ENCODE data around the gene KIAA2012. TPM values are rescaled to one million over a fixed set of nuclear protein-coding genes. Genes with fewer than 3 reads are reported as not detected.
A peak's percentile ranks its signal among the peaks of the same experiment; 100 is the strongest.

KIAA2012 gene
- total RNA-seq, 1 donor from 2014 or later, result not detected

DNA sequence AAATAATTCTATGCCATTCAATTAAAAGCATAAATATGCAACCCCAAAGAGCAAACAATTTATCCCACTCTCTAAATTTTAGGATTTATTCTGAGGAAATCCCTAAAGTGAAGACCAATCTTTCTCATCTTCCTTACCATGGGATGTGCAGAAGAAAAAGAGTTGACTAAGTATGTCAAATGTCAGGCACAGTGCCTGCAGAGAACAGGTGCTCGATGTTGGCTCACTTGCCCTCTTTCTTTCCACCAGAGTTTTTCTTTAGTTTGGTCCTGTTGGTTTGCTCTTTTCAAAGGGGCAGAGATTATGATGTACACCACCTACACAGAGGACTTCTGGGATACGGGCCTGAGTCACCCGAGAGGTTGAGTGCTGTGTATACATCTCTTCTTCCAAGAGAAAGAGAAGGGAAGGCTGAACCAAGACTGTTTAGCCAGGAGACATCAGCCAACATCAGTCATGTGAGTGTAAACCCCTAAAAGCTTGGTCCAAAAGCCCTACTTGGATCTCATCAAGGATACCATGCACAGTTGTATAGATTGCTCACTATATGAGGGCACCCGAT lies 113.7 kb downstream of the KIAA2012 start:
- H3K9me3 Mint-ChIP-seq, result no peaks in the 10 kb centered on the region
- H3K4me1 Mint-ChIP-seq (ENCODE audit: low read depth), result no peaks in the 10 kb centered on the region
- H3K4me3 Mint-ChIP-seq (ENCODE audit: low read depth), result no peak overlapping the region
- no peaks in the 10 kb centered on the region for H3K36me3 Mint-ChIP-seq (ENCODE audit: low read depth)
- intact Hi-C loops (cut with micrococcal nuclease), result no loop called here
- no peak for DNase-seq (ENCODE audit: low spot score)
- peaks cover 23% of the 10 kb centered on the region for H3K27me3 Mint-ChIP-seq (ENCODE audit: low read depth)
- H3K27ac Mint-ChIP-seq, result no peak overlapping the region

DNA sequence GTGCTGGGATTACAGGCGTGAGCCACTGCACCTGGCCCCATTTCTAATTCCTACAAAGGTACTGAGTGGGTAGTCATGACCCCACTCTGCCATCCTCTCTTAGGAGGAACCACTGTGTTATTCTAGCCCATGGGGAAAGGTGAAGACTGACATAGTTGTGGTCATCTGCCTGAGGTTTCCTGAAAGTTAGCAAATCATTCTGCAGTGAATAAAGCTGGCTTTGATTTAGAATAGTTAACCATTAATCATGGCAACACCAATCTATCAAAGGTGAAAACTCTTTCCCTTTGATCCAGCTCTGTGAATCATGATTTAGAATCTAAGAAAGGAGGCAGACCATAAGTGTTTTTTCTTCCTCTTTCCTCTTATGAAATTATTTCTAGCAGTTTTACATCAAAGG lies 114.5 kb downstream of the KIAA2012 start:
- no peak overlapping the region for H3K27ac Mint-ChIP-seq
- peaks cover 23% of the 10 kb centered on the region for H3K27me3 Mint-ChIP-seq (ENCODE audit: low read depth)
- DNase-seq (ENCODE audit: low spot score), result no peak

GRCh38 chr2:202193305-202193704 lies 120.2 kb downstream of the KIAA2012 start:
- Mint-ChIP-seq H3K27ac (no peak overlapping the region), H3K9me3 (no peaks in the 10 kb centered on the region), H3K36me3 (ENCODE audit: low read depth) (no peaks in the 10 kb centered on the region), H3K4me3 (ENCODE audit: low read depth) (no peak overlapping the region), H3K4me1 (ENCODE audit: low read depth) (no peaks in the 10 kb centered on the region), H3K27me3 (ENCODE audit: low read depth) (peaks cover 6% of the 10 kb centered on the region)
- DNase-seq (ENCODE audit: low spot score), result no peak
- intact Hi-C loops (cut with micrococcal nuclease), result no loop called here

More for the DNA sequence above, 114.5 kb downstream of the KIAA2012 start:
- Mint-ChIP-seq H3K36me3 (ENCODE audit: low read depth) (no peaks in the 10 kb centered on the region), H3K9me3 (no peaks in the 10 kb centered on the region), H3K4me3 (ENCODE audit: low read depth) (no peak overlapping the region), H3K4me1 (ENCODE audit: low read depth) (no peaks in the 10 kb centered on the region)
- intact Hi-C loops (cut with micrococcal nuclease), result no loop called here

DNA sequence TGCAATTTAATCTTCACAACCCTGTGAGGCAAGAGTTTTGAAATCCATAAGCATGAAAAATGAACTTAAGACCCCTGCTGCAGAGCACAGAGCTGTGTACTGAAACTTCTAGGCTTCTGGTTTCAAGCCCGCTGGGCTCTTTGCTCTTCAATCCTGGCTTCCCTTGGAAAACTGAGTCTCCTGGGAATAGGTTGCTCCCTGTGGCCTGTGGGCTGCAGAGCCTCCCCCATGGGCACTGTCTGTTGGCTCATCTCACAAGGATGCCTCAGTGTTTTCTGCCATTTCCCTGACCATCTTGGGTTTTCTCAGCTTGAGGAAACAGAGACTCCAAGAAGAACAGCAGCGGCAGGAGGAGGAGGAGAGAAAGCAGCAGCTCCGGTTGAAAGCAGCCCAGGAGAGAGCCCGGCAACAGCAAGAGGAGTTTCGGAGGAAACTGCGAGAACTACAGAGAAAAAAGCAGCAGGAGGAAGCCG lies 120.9 kb downstream of the KIAA2012 start:
- Mint-ChIP-seq H3K9me3 (no peaks in the 10 kb centered on the region), H3K4me3 (ENCODE audit: low read depth) (no peak overlapping the region), H3K4me1 (ENCODE audit: low read depth) (no peaks in the 10 kb centered on the region), H3K27ac (no peak overlapping the region), H3K27me3 (ENCODE audit: low read depth) (peaks cover 5% of the 10 kb centered on the region), H3K36me3 (ENCODE audit: low read depth) (no peaks in the 10 kb centered on the region)
- intact Hi-C loops (cut with micrococcal nuclease), result no loop called here
- DNase-seq (ENCODE audit: low spot score), result no peak

DNA sequence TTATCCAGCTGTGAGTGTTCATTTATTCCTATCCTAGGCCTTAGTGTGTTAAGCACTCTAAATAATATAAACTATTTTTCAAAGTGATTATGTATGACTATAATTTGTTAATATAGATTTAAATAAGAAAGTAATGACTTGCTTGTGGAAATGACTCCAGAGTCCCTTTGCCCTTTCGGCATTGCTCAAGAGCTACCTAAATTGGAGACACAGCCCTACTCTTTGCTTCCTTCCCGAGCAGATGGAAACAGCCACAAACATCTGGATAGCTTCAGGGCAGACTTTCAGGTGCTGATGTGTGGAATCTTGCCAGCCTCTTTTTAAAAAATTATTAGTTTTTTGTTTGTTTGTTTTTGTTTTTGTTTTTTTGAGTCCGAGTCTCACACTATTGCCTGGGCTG lies 121.4 kb downstream of the KIAA2012 start:
- intact Hi-C loops (cut with micrococcal nuclease), result no loop called here
- Mint-ChIP-seq H3K36me3 (ENCODE audit: low read depth) (no peaks in the 10 kb centered on the region), H3K4me3 (ENCODE audit: low read depth) (no peak overlapping the region), H3K27ac (no peak overlapping the region), H3K4me1 (ENCODE audit: low read depth) (no peaks in the 10 kb centered on the region), H3K27me3 (ENCODE audit: low read depth) (peaks cover 4% of the 10 kb centered on the region), H3K9me3 (no peaks in the 10 kb centered on the region)
- no peak for DNase-seq (ENCODE audit: low spot score)

- H3K36me3 Mint-ChIP-seq (ENCODE audit: low read depth), result no peaks in the 10 kb centered on the region
- intact Hi-C loops (cut with micrococcal nuclease), result no loop called here
- H3K27ac Mint-ChIP-seq, result no peak overlapping the region
These were observed 123.7 kb downstream of the KIAA2012 start for GRCh38 chr2:202196727-202197126.

GRCh38 chr2:202201220-202202160 lies 128.4 kb downstream of the KIAA2012 start:
- H3K4me3 Mint-ChIP-seq (ENCODE audit: low read depth), result no peak overlapping the region
- H3K36me3 Mint-ChIP-seq (ENCODE audit: low read depth), result peaks cover under 1% of the 10 kb centered on the region
- no peaks in the 10 kb centered on the region for H3K27me3 Mint-ChIP-seq (ENCODE audit: low read depth)
- H3K27ac Mint-ChIP-seq, result no peak overlapping the region
- intact Hi-C loops (cut with micrococcal nuclease), result no loop called here
- H3K4me1 Mint-ChIP-seq (ENCODE audit: low read depth), result no peaks in the 10 kb centered on the region
- no peaks in the 10 kb centered on the region for H3K9me3 Mint-ChIP-seq
- no peak for DNase-seq (ENCODE audit: low spot score)

More at GRCh38 chr2:202196727-202197126, 123.7 kb downstream of the KIAA2012 start:
- H3K9me3 Mint-ChIP-seq, result no peaks in the 10 kb centered on the region
- no peaks in the 10 kb centered on the region for H3K4me1 Mint-ChIP-seq (ENCODE audit: low read depth)
- no peak overlapping the region for H3K4me3 Mint-ChIP-seq (ENCODE audit: low read depth)
- peaks cover under 1% of the 10 kb centered on the region for H3K27me3 Mint-ChIP-seq (ENCODE audit: low read depth)
- no peak for DNase-seq (ENCODE audit: low spot score)

DNA sequence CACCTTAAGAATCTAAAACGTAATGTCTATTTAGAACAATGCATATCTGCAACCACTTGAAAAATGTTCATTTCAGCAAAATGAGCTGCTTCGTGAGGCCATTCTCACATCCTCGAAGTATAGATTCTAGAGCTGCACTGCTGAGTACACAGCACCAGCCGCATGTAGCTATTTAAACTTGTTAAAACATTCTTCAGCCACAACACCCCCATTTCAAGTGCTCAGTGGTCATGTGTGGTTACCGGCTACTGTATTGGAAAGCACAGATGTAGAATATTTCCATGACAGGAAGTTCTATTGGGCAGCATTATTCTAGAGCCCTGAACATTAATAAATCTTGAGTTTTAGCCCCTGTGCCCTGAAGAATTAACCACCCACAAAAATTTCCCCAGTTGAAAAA lies 130.3 kb downstream of the KIAA2012 start:
- intact Hi-C loops (cut with micrococcal nuclease), result no loop called here
- Mint-ChIP-seq H3K27me3 (ENCODE audit: low read depth) (no peaks in the 10 kb centered on the region), H3K4me3 (ENCODE audit: low read depth) (no peak overlapping the region), H3K27ac (no peak overlapping the region), H3K4me1 (ENCODE audit: low read depth) (no peaks in the 10 kb centered on the region), H3K9me3 (no peaks in the 10 kb centered on the region), H3K36me3 (ENCODE audit: low read depth) (peaks cover 10% of the 10 kb centered on the region)
- no peak for DNase-seq (ENCODE audit: low spot score)

- intact Hi-C loops (cut with micrococcal nuclease), result no loop called here
- no peak overlapping the region for H3K4me3 Mint-ChIP-seq (ENCODE audit: low read depth)
- no peak for DNase-seq (ENCODE audit: low spot score)
- H3K27ac Mint-ChIP-seq, result no peak overlapping the region
- no peaks in the 10 kb centered on the region for H3K4me1 Mint-ChIP-seq (ENCODE audit: low read depth)
- peaks cover 15% of the 10 kb centered on the region for H3K36me3 Mint-ChIP-seq (ENCODE audit: low read depth)
- no peaks in the 10 kb centered on the region for H3K27me3 Mint-ChIP-seq (ENCODE audit: low read depth)
- H3K9me3 Mint-ChIP-seq, result no peaks in the 10 kb centered on the region
These were observed 131.8 kb downstream of the KIAA2012 start for GRCh38 chr2:202204855-202205254.

GRCh38 chr2:202208526-202208925 lies 135.5 kb downstream of the KIAA2012 start:
- intact Hi-C loops (cut with micrococcal nuclease), result no loop called here
- H3K9me3 Mint-ChIP-seq, result no peaks in the 10 kb centered on the region
- H3K27me3 Mint-ChIP-seq (ENCODE audit: low read depth), result no peaks in the 10 kb centered on the region
- H3K4me3 Mint-ChIP-seq (ENCODE audit: low read depth), result no peak overlapping the region
- peaks cover 29% of the 10 kb centered on the region for H3K36me3 Mint-ChIP-seq (ENCODE audit: low read depth)
- DNase-seq (ENCODE audit: low spot score), result no peak
- no peak overlapping the region for H3K27ac Mint-ChIP-seq
- H3K4me1 Mint-ChIP-seq (ENCODE audit: low read depth), result no peaks in the 10 kb centered on the region

- no peaks in the 10 kb centered on the region for H3K27me3 Mint-ChIP-seq (ENCODE audit: low read depth)
- no peaks in the 10 kb centered on the region for H3K4me1 Mint-ChIP-seq (ENCODE audit: low read depth)
- H3K27ac Mint-ChIP-seq, result no peak overlapping the region
- intact Hi-C loops (cut with micrococcal nuclease), result no loop called here
- H3K9me3 Mint-ChIP-seq, result no peaks in the 10 kb centered on the region
- peaks cover 42% of the 10 kb centered on the region for H3K36me3 Mint-ChIP-seq (ENCODE audit: low read depth)
- no peak overlapping the region for H3K4me3 Mint-ChIP-seq (ENCODE audit: low read depth)
- no peak for DNase-seq (ENCODE audit: low spot score)
These were observed 142.1 kb downstream of the KIAA2012 start for GRCh38 chr2:202215179-202215578.

DNA sequence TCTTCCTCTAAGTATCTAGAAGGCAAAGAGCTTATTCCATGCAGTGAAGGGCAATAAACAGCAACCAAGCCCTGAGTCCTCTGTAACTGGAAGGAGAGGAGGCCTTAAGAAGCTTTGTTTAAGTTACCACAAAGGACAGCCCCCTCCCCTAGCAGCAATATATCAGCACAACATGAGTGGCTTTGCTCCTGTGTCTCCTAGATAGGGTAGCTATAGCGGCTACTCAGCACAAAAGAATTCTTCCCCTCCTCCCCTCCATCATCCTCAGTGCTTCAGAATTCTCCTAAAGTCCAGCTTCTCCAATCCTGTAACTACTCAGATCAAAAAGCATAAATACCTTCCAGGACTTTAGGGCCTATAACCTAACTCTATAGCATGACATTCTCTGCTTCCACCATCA lies 148.8 kb downstream of the KIAA2012 start:
- H3K9me3 Mint-ChIP-seq, result no peaks in the 10 kb centered on the region
- no peak overlapping the region for H3K27ac Mint-ChIP-seq

GRCh38 chr2:202237787-202238233 lies 164.8 kb downstream of the KIAA2012 start:
- intact Hi-C loops (cut with micrococcal nuclease), result loop anchor here (1.0 kb wide), 2 partner anchors 27 to 40 kb away; partner anchors contain the start of gene NOP58
- peak overlapping the region; percentile 92 for H3K4me3 Mint-ChIP-seq (ENCODE audit: low read depth)
- peak overlapping the region; percentile 84 for H3K27ac Mint-ChIP-seq
- H3K9me3 Mint-ChIP-seq, result no peaks in the 10 kb centered on the region
- H3K27me3 Mint-ChIP-seq (ENCODE audit: low read depth), result no peaks in the 10 kb centered on the region
- peaks cover 20% of the 10 kb centered on the region for H3K4me1 Mint-ChIP-seq (ENCODE audit: low read depth)
- peaks cover 9% of the 10 kb centered on the region for H3K36me3 Mint-ChIP-seq (ENCODE audit: low read depth)
- DNase-seq (ENCODE audit: low spot score), result peak; percentile 20

More for the DNA sequence above, 148.8 kb downstream of the KIAA2012 start:
- Mint-ChIP-seq H3K4me1 (ENCODE audit: low read depth) (peaks cover 9% of the 10 kb centered on the region), H3K27me3 (ENCODE audit: low read depth) (no peaks in the 10 kb centered on the region), H3K4me3 (ENCODE audit: low read depth) (no peak overlapping the region), H3K36me3 (ENCODE audit: low read depth) (peaks cover 43% of the 10 kb centered on the region)
- intact Hi-C loops (cut with micrococcal nuclease), result no loop called here
- no peak for DNase-seq (ENCODE audit: low spot score)

All from activated T-helper 2 cell treated with anti-CD3 and anti-CD28 coated beads, Interferon-gamma antibody, Interleukin-2, Interleukin-4, amounts not matched to agents 10 μg/mL and 5 μg/mL and 100 μg/mL, durations not matched to agents 14 hours and 24 hours and 36 hours (primary cell).